Activated naive CD8-positive, alpha-beta T cell treated with anti-CD3 and anti-CD28 coated beads, Interleukin-2, amount 50 U/mL, for 24 hours (primary cell): ENCODE data around the gene ARHGEF4.
A peak's percentile ranks its signal among the peaks of the same experiment; 100 is the strongest.

Experiments used
- ATAC-seq: fragments of 150-1000 bp; cut with Tn5 transposase; one replicate; pipeline ENCODE4 v1.10.0; 2021
- DNase-seq: peaks from one replicate; pipeline ENCODE4 v3.0.0; 2021
- H3K27ac Mint-ChIP-seq: one replicate; pipeline ENCODE4 v1.8.0; 2021; ENCODE audit warnings: mild to moderate bottlenecking, mixed read lengths
- H3K27me3 Mint-ChIP-seq: one replicate; pipeline ENCODE4 v1.8.0; 2021; ENCODE audit warnings: mixed read lengths
- H3K36me3 Mint-ChIP-seq: one replicate; pipeline ENCODE4 v1.8.0; 2021; ENCODE audit warnings: low read depth, mixed read lengths
- H3K4me1 Mint-ChIP-seq: one replicate; pipeline ENCODE4 v1.8.0; 2021; ENCODE audit warnings: mixed read lengths
- H3K4me3 Mint-ChIP-seq: one replicate; pipeline ENCODE4 v1.8.0; 2021; ENCODE audit warnings: mild to moderate bottlenecking, moderate library complexity, mixed read lengths
- H3K9me3 Mint-ChIP-seq: one replicate; pipeline ENCODE4 v1.8.0; 2021; ENCODE audit warnings: mixed read lengths

The ARHGEF4 gene

GRCh38 chr2:131010566-131010965 is 173.9 kb downstream of the ARHGEF4 start:
- DNase-seq, result no peak
- Mint-ChIP-seq H3K4me3 (no peak overlapping the region), H3K4me1 (peaks cover 32% of the 10 kb centered on the region), H3K27ac (no peak overlapping the region), H3K27me3 (no peaks in the 10 kb centered on the region), H3K36me3 (no peaks in the 10 kb centered on the region), H3K9me3 (no peaks in the 10 kb centered on the region)
- peak; percentile 59 for ATAC-seq

GRCh38 chr2:131011486-131011885 is 174.8 kb downstream of the ARHGEF4 start:
- Mint-ChIP-seq H3K36me3 (no peaks in the 10 kb centered on the region), H3K27me3 (no peaks in the 10 kb centered on the region), H3K4me3 (no peak overlapping the region), H3K4me1 (peaks cover 32% of the 10 kb centered on the region), H3K27ac (no peak overlapping the region), H3K9me3 (no peaks in the 10 kb centered on the region)
- ATAC-seq (no peak), DNase-seq (no peak)

- ATAC-seq, result no peak
Observed at GRCh38 chr2:131014141-131014540, 177.4 kb downstream of the ARHGEF4 start.

GRCh38 chr2:131015764-131016163 is 179.1 kb downstream of the ARHGEF4 start:
- peaks cover 12% of the 10 kb centered on the region for H3K4me1 Mint-ChIP-seq
- no peaks in the 10 kb centered on the region for H3K9me3 Mint-ChIP-seq
- peaks cover 2% of the 10 kb centered on the region for H3K27me3 Mint-ChIP-seq
- DNase-seq (no peak), ATAC-seq (no peak)
- no peaks in the 10 kb centered on the region for H3K36me3 Mint-ChIP-seq
- H3K4me3 Mint-ChIP-seq, result no peak overlapping the region
- no peak overlapping the region for H3K27ac Mint-ChIP-seq

More at GRCh38 chr2:131014141-131014540, 177.4 kb downstream of the ARHGEF4 start:
- no peaks in the 10 kb centered on the region for H3K9me3 Mint-ChIP-seq
- H3K27me3 Mint-ChIP-seq, result no peaks in the 10 kb centered on the region
- peaks cover 28% of the 10 kb centered on the region for H3K4me1 Mint-ChIP-seq
- no peak for DNase-seq
- no peaks in the 10 kb centered on the region for H3K36me3 Mint-ChIP-seq
- no peak overlapping the region for H3K27ac Mint-ChIP-seq
- no peak overlapping the region for H3K4me3 Mint-ChIP-seq

- no peak overlapping the region for H3K4me3 Mint-ChIP-seq
- peaks cover 9% of the 10 kb centered on the region for H3K27me3 Mint-ChIP-seq
- DNase-seq (no peak), ATAC-seq (no peak)
- H3K9me3 Mint-ChIP-seq, result no peaks in the 10 kb centered on the region
- H3K36me3 Mint-ChIP-seq, result no peaks in the 10 kb centered on the region
- H3K27ac Mint-ChIP-seq, result no peak overlapping the region
- no peaks in the 10 kb centered on the region for H3K4me1 Mint-ChIP-seq
Observed at GRCh38 chr2:131016826-131017741, 180.4 kb downstream of the ARHGEF4 start.

GRCh38 chr2:131022731-131023130 is 186.0 kb downstream of the ARHGEF4 start:
- DNase-seq, result no peak
- H3K4me1 Mint-ChIP-seq, result no peaks in the 10 kb centered on the region
- no peaks in the 10 kb centered on the region for H3K9me3 Mint-ChIP-seq
- no peaks in the 10 kb centered on the region for H3K36me3 Mint-ChIP-seq
- peaks cover 35% of the 10 kb centered on the region for H3K27me3 Mint-ChIP-seq
- no peak for ATAC-seq
- no peak overlapping the region for H3K4me3 Mint-ChIP-seq
- H3K27ac Mint-ChIP-seq, result no peak overlapping the region

GRCh38 chr2:131023758-131024157 is 187.0 kb downstream of the ARHGEF4 start:
- Mint-ChIP-seq H3K9me3 (no peaks in the 10 kb centered on the region), H3K4me1 (no peaks in the 10 kb centered on the region), H3K4me3 (no peak overlapping the region), H3K27ac (no peak overlapping the region), H3K36me3 (no peaks in the 10 kb centered on the region), H3K27me3 (peaks cover 35% of the 10 kb centered on the region)
- DNase-seq (no peak), ATAC-seq (no peak)

GRCh38 chr2:131026919-131027318 is 190.2 kb downstream of the ARHGEF4 start:
- no peak overlapping the region for H3K27ac Mint-ChIP-seq

GRCh38 chr2:131027566-131028528 is 191.1 kb downstream of the ARHGEF4 start:
- no peak for DNase-seq
- Mint-ChIP-seq H3K4me3 (no peak overlapping the region), H3K27ac (no peak overlapping the region), H3K4me1 (no peaks in the 10 kb centered on the region), H3K36me3 (no peaks in the 10 kb centered on the region), H3K27me3 (peaks cover 26% of the 10 kb centered on the region), H3K9me3 (no peaks in the 10 kb centered on the region)
- ATAC-seq, result no peak

More at GRCh38 chr2:131026919-131027318, 190.2 kb downstream of the ARHGEF4 start:
- H3K4me1 Mint-ChIP-seq, result no peaks in the 10 kb centered on the region
- H3K27me3 Mint-ChIP-seq, result peaks cover 26% of the 10 kb centered on the region
- DNase-seq (no peak), ATAC-seq (no peak)
- no peak overlapping the region for H3K4me3 Mint-ChIP-seq
- no peaks in the 10 kb centered on the region for H3K9me3 Mint-ChIP-seq
- no peaks in the 10 kb centered on the region for H3K36me3 Mint-ChIP-seq

- Mint-ChIP-seq H3K27ac (no peak overlapping the region), H3K9me3 (no peaks in the 10 kb centered on the region), H3K27me3 (peaks cover 21% of the 10 kb centered on the region), H3K36me3 (no peaks in the 10 kb centered on the region), H3K4me1 (peaks cover 3% of the 10 kb centered on the region), H3K4me3 (no peak overlapping the region)
- DNase-seq, result no peak
- no peak for ATAC-seq
Observed at GRCh38 chr2:131029812-131030211, 193.1 kb downstream of the ARHGEF4 start.

- H3K27me3 Mint-ChIP-seq, result peaks cover 14% of the 10 kb centered on the region
- H3K36me3 Mint-ChIP-seq, result no peaks in the 10 kb centered on the region
- DNase-seq (no peak), ATAC-seq (no peak)
- H3K4me1 Mint-ChIP-seq, result peaks cover 3% of the 10 kb centered on the region
- no peak overlapping the region for H3K4me3 Mint-ChIP-seq
- no peaks in the 10 kb centered on the region for H3K9me3 Mint-ChIP-seq
- H3K27ac Mint-ChIP-seq, result no peak overlapping the region
Observed at GRCh38 chr2:131030478-131030971, 193.8 kb downstream of the ARHGEF4 start.

- Mint-ChIP-seq H3K27ac (no peak overlapping the region), H3K27me3 (peaks cover 18% of the 10 kb centered on the region), H3K9me3 (no peaks in the 10 kb centered on the region), H3K4me1 (peaks cover 3% of the 10 kb centered on the region), H3K4me3 (no peak overlapping the region), H3K36me3 (no peaks in the 10 kb centered on the region)
- ATAC-seq (no peak), DNase-seq (no peak)
Observed at GRCh38 chr2:131031431-131031841, 194.7 kb downstream of the ARHGEF4 start.

- Mint-ChIP-seq H3K27me3 (peaks cover 18% of the 10 kb centered on the region), H3K9me3 (no peaks in the 10 kb centered on the region), H3K4me1 (peaks cover 3% of the 10 kb centered on the region), H3K4me3 (no peak overlapping the region), H3K27ac (no peak overlapping the region), H3K36me3 (no peaks in the 10 kb centered on the region)
- no peak for ATAC-seq
- DNase-seq, result no peak
Observed at GRCh38 chr2:131031875-131032274, 195.2 kb downstream of the ARHGEF4 start.

GRCh38 chr2:131032393-131032836 is 195.7 kb downstream of the ARHGEF4 start:
- peaks cover 3% of the 10 kb centered on the region for H3K4me1 Mint-ChIP-seq
- DNase-seq, result no peak
- no peak for ATAC-seq
- H3K9me3 Mint-ChIP-seq, result no peaks in the 10 kb centered on the region
- peaks cover 15% of the 10 kb centered on the region for H3K27me3 Mint-ChIP-seq
- H3K36me3 Mint-ChIP-seq, result no peaks in the 10 kb centered on the region
- H3K27ac Mint-ChIP-seq, result no peak overlapping the region
- H3K4me3 Mint-ChIP-seq, result no peak overlapping the region
